ENCODE results near the gene PF4V1.
"Not testable (repeated sequence)": the region's sequence is repeated elsewhere in the genome, so short reads cannot be mapped to it uniquely, and the experiment has no call there.

The PF4V1 gene

GRCh38 chr4:73871511-73872310 lies 18.6 kb downstream of the PF4V1 start:
- no peak for DNase-seq

- no peak for DNase-seq
Observed at GRCh38 chr4:73872316-73873108, 19.4 kb downstream of the PF4V1 start.

GRCh38 chr4:73874386-73874785 lies 21.3 kb downstream of the PF4V1 start:
- no peak for DNase-seq

- DNase-seq: no peak
Observed at GRCh38 chr4:73875401-73875800, 22.3 kb downstream of the PF4V1 start.

- DNase-seq: peak; percentile 91
Observed at GRCh38 chr4:73883306-73883705, 30.2 kb downstream of the PF4V1 start.

- peak; percentile 49 for DNase-seq
Observed at GRCh38 chr4:73885574-73886267, 32.6 kb downstream of the PF4V1 start.

- DNase-seq: no peak
Observed at GRCh38 chr4:73891326-73891725, 38.2 kb downstream of the PF4V1 start.

- peak; percentile 97 for DNase-seq
Observed at GRCh38 chr4:73891739-73892405, 38.8 kb downstream of the PF4V1 start.

- no peak for DNase-seq
Observed at GRCh38 chr4:73892966-73893365, 39.9 kb downstream of the PF4V1 start.

GRCh38 chr4:73894001-73894400 lies 40.9 kb downstream of the PF4V1 start:
- no peak for DNase-seq

GRCh38 chr4:73895201-73896175 lies 42.4 kb downstream of the PF4V1 start:
- DNase-seq: peak; percentile 63

- DNase-seq: no peak
Observed at GRCh38 chr4:73896416-73896815, 43.3 kb downstream of the PF4V1 start.

GRCh38 chr4:73897380-73898136 lies 44.5 kb downstream of the PF4V1 start:
- peak; percentile 97 for DNase-seq

- DNase-seq: not testable (repeated sequence)
Observed at GRCh38 chr4:73899338-73899737, 46.2 kb downstream of the PF4V1 start.

GRCh38 chr4:73901031-73901430 lies 47.9 kb downstream of the PF4V1 start:
- DNase-seq: peak; percentile 91

GRCh38 chr4:73902038-73902637 lies 49.0 kb downstream of the PF4V1 start:
- peak; percentile 67 for DNase-seq

- DNase-seq: no peak
Observed at GRCh38 chr4:73902817-73903547, 49.9 kb downstream of the PF4V1 start.
